RWPE1 (cell line): ENCODE results near the gene LILRB2.
"Not testable (repeated sequence)": the region's sequence is repeated elsewhere in the genome, so short reads cannot be mapped to it uniquely, and the experiment has no call there.

Experiments used
- CTCF ChIA-PET: fragments of 350-600 bp; sonication (Branson Sonifier 250); formaldehyde crosslinking; extraction: SDS; loops from one replicate; lab custom pipeline; 2021; lab: Yijun Ruan, JAX
- POLR2A ChIA-PET: fragments of 400-600 bp; formaldehyde crosslinking; extraction: SDS; loops from one replicate; lab custom pipeline; 2020; ENCODE audit warnings: antibody characterized with exemption; ENCODE audit not compliant: low non-redundant PET; lab: Yijun Ruan, JAX
- DNase-seq: peaks from one replicate; pipeline ENCODE4 v3.0.0; 2012; ENCODE audit warnings: low spot score
- H3K27ac ChIP-seq: fragments of 450-650 bp; 2 replicates; pipeline ENCODE4 v1.5.1; 2017
- TF ChIP-seq, protein P1 (sequence below): fragments of 450-650 bp; conservative IDR thresholded peaks from 2 replicates; pipeline ENCODE4 v1.5.1; 2017; ENCODE audit warnings: low read depth, mild to moderate bottlenecking

The LILRB2 gene

DNA sequence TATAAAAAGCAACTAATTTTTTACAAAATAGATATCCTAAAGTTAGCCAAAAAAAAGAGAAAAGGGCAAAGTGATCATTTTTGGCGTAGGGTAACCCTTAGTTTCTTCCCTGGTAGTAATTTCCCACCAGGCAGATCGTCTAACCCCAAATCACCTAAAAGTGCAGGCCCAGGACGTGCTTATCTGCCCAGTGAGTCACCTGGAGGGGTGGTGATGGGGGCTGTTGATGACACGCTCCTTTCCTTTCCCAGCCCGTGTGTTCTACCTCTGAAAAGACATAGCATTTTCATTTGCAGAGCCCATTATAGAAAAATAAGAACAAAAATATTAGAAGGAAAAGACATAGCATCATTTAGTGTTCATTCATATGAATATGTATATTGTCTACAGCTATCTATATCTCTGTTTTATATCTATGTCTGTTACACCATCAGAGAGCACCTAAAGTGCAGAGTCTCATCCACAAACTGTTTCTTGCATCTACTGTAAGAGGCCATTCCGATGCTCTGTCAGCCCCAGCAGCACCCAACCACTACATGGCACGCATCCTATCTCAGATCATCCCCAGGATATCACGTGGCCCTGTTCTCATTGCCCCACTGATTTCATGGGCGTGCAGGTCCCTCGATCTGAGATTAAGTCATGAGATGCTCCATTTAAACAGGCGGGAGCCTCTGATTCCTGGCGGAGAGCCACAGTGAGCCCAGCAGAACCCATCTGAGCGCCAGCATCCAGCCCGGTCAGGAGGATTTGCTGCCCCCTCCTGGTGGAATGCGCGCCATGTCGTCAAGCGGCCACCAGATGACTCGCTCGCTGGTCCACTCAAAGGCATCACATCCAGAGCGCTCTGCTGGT, 49.6 kb downstream of the LILRB2 start:
- TF ChIP-seq, protein P1, sequence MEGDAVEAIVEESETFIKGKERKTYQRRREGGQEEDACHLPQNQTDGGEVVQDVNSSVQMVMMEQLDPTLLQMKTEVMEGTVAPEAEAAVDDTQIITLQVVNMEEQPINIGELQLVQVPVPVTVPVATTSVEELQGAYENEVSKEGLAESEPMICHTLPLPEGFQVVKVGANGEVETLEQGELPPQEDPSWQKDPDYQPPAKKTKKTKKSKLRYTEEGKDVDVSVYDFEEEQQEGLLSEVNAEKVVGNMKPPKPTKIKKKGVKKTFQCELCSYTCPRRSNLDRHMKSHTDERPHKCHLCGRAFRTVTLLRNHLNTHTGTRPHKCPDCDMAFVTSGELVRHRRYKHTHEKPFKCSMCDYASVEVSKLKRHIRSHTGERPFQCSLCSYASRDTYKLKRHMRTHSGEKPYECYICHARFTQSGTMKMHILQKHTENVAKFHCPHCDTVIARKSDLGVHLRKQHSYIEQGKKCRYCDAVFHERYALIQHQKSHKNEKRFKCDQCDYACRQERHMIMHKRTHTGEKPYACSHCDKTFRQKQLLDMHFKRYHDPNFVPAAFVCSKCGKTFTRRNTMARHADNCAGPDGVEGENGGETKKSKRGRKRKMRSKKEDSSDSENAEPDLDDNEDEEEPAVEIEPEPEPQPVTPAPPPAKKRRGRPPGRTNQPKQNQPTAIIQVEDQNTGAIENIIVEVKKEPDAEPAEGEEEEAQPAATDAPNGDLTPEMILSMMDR = peak; percentile 82
- ChIA-PET POLR2A (no interaction called here), CTCF (interaction anchor here (0.7 to 0.8 kb wide), 3 partner anchors 45 to 76 kb away, joined by 3 read pairs; no protein-coding TSS in a partner anchor)
- H3K27ac ChIP-seq = no peak overlapping the region
- DNase-seq = no peak

DNA sequence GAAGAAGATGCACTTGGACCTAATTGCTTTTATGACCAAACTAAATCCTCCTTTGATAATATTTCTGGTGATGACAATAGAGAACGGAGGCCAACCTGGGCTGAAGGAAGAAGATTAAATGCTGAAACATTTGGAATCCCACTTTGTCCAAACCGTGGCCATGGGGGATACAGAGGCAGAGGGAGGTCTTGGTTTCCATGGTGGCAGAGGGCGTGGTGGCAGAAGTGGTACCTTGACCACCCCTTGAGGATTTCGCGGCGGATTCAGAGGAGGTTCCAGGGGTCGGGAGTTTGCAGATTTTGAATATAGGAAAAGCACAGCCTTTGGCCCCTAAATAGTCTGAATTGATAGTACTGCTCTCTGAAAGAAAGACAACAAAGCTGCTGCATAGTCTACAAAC, 50.9 kb downstream of the LILRB2 start:
- ChIA-PET POLR2A (no interaction called here), CTCF (no interaction called here)
- DNase-seq = no peak

DNA sequence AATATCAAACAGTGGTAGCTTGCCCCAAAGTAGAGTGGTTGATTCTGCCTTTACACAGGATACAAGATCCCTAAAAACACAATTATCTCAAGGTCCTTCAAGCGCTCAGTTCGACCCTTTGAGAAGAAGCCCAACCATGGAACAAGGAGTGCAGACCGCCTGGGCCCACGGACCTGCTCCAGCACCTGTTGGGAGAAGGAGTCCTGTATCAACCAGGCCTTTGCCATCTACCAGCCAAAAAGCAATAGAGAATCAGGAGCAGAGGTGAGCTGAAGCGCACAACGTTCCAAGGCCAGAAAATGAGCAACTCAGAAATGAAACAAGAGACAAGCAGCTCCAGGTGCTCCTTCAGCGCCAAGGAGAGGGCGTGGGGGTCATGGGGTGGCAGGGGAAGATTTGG, 51.8 kb downstream of the LILRB2 start:
- H3K27ac ChIP-seq = no peak overlapping the region
- CTCF ChIA-PET = no interaction called here
- POLR2A ChIA-PET = no interaction called here
- no peak for DNase-seq
- TF ChIP-seq, protein P1 = no peak

More for the DNA sequence above, 50.9 kb downstream of the LILRB2 start:
- H3K27ac ChIP-seq = no peak overlapping the region
- TF ChIP-seq, protein P1 = no peak

DNA sequence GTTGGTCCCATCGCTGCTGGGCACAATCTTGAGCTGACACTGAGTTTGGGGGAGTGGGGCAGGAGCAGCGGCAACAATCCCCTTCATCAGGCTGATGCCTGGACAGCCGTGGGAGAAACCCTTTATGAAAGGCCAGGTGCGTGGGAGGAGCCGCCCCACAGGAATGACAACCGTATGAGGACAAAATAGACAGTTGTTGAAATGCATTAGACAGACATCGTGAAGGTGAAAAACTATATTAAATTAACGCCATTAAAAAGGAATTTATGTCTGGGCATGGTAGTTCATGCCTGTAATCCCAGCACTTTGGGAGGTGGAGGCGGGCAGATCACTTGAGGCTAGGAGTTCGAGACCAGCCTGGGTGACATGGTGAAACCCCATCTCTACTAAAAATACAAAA, 56.3 kb downstream of the LILRB2 start:
- DNase-seq, H3K27ac ChIP-seq, POLR2A ChIA-PET: not testable (repeated sequence)
- CTCF ChIA-PET = interaction anchor here (0.7 kb wide), 1 partner anchor 431 kb away, joined by 3 read pairs; no protein-coding TSS in a partner anchor

DNA sequence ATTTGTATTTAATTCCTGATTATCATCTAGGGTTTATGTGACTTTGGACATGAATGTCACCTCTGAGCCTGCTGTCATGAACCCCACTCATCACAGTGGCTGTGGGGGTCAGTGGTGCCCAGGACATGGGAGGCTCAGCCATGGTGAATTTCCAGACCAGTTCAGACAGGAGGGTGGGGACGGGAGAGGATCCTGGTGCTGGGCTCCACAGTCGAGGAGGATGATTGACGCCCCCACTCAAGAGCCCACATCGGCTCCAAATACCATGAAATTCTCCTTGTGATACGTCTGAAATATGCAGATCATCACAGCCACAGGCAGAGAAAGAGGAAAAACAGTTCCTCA, 57.0 kb downstream of the LILRB2 start:
- CTCF ChIA-PET = interaction anchor here (0.6 kb wide), 1 partner anchor 12 kb away, joined by 3 read pairs; no protein-coding TSS in a partner anchor
- H3K27ac ChIP-seq, POLR2A ChIA-PET, DNase-seq: not testable (repeated sequence)
